B cell (primary cell): ENCODE measurements around the gene SNX19. TPM values are rescaled to one million over a fixed set of nuclear protein-coding genes. Genes with fewer than 3 reads are reported as not detected.

Source experiments
- ATAC-seq: fragments of 200-7000 bp; cut with Tn5 transposase; one replicate; pipeline ENCODE4 v1.10.0; 2021; ENCODE audit warnings: low read depth, mild to moderate bottlenecking, moderate number of reproducible peaks, moderate library complexity
- CTCF ChIA-PET: fragments of 350-600 bp; sonication (Branson Sonifier 250); formaldehyde crosslinking; loops from one replicate; lab custom pipeline; 2021; ENCODE audit warnings: antibody characterized with exemption, inconsistent platforms; lab: Charles Lee
- POLR2A ChIA-PET: fragments of 350-600 bp; sonication (Branson Sonifier 250); formaldehyde crosslinking; loops from one replicate; lab custom pipeline; 2021; ENCODE audit warnings: antibody characterized with exemption; lab: Charles Lee
- DNase-seq: peaks from one replicate; pipeline ENCODE4 v3.0.0; 2013
- H2AFZ ChIP-seq: 2 replicates; pipeline ENCODE4 v1.6.1; 2012; ENCODE audit warnings: mild to moderate bottlenecking, low read depth, low read length; ENCODE audit not compliant: insufficient read depth, poor library complexity, severe bottlenecking
- H3K27ac ChIP-seq, 2 donors: 1 replicate in 1 of 2; 2 replicates in 1 of 2; pipeline ENCODE4 v1.5.1; 2012 to 2013; ENCODE audit warnings: low read length in 2 of 2, mild to moderate bottlenecking in 2 of 2, moderate library complexity in 1 of 2
- H3K27me3 ChIP-seq, 4 experiments: fragments of 200-600 bp in 1 of 4; sonication (generic) in 1 of 4; replicated peaks in 1 of 4; 1 replicate in 2 of 4; 2 replicates in 2 of 4; pipeline versions ENCODE4 v1.6.1 to v1.7.0; 2013 to 2016; ENCODE audit warnings: low read length in 3 of 4, mild to moderate bottlenecking in 2 of 4, mixed read lengths in 1 of 4, moderate library complexity in 1 of 4; ENCODE audit not compliant: insufficient read depth in 4 of 4, control insufficient read depth in 3 of 4; ENCODE audit errors: control extremely low read depth in 1 of 4
- H3K36me3 ChIP-seq, 2 experiments: replicated peaks in 1 of 2; 1 replicate in 1 of 2; 2 replicates in 1 of 2; pipeline versions ENCODE4 v1.6.1 to v1.7.1; 2013; ENCODE audit warnings: low read length in 1 of 2; ENCODE audit not compliant: insufficient read depth in 2 of 2, control insufficient read depth in 1 of 2; ENCODE audit errors: control extremely low read depth in 1 of 2, extremely low read depth in 1 of 2
- H3K4me1 ChIP-seq, 2 donors: fragments of 200-600 bp in 1 of 2; sonication (generic) in 1 of 2; 1 replicate in 1 of 2; 2 replicates in 1 of 2; pipeline versions ENCODE4 v1.5.1 to v1.6.1; 2013 to 2017; ENCODE audit warnings: low read length in 2 of 2; ENCODE audit not compliant: control insufficient read depth in 2 of 2, insufficient read depth in 2 of 2
- H3K4me2 ChIP-seq: replicated peaks from 2 replicates; pipeline ENCODE3; 2012; ENCODE audit warnings: mild to moderate bottlenecking, low read depth, low read length; ENCODE audit not compliant: poor library complexity, severe bottlenecking
- H3K4me3 ChIP-seq, 5 experiments: fragments of 200-600 bp in 1 of 5; sonication (generic) in 1 of 5; 1 replicate in 3 of 5; 2 replicates in 2 of 5; pipeline versions ENCODE4 v1.5.1 to v1.7.0; 2011 to 2016; ENCODE audit warnings: low read length in 4 of 5, mild to moderate bottlenecking in 4 of 5, low read depth in 2 of 5, control low read depth in 1 of 5, moderate library complexity in 1 of 5; ENCODE audit not compliant: insufficient read depth in 1 of 5; ENCODE audit errors: control extremely low read depth in 1 of 5, extremely low read depth in 1 of 5
- H3K79me2 ChIP-seq: fragments of 200-600 bp; sonication (generic); one replicate; pipeline ENCODE4 v1.6.0; 2016; ENCODE audit warnings: low read length; ENCODE audit not compliant: control insufficient read depth, insufficient read depth
- H3K9ac ChIP-seq: fragments of 200-600 bp; sonication (generic); 2 replicates; pipeline ENCODE4 v1.6.1; 2017; ENCODE audit warnings: mild to moderate bottlenecking, low read length, moderate library complexity
- H3K9me3 ChIP-seq, 3 donors: one replicate each; pipeline versions ENCODE4 v1.6.1 to v1.7.1; 2013; ENCODE audit warnings: low read length in 2 of 3; ENCODE audit not compliant: control insufficient read depth in 2 of 3, insufficient read depth in 1 of 3; ENCODE audit errors: control extremely low read depth in 1 of 3
- H4K20me1 ChIP-seq: 2 replicates; pipeline ENCODE4 v1.6.0; 2012; ENCODE audit warnings: mild to moderate bottlenecking, low read length; ENCODE audit not compliant: insufficient read depth, control insufficient read depth, poor library complexity, severe bottlenecking
- H3K27ac Mint-ChIP-seq: one replicate; pipeline ENCODE4 v1.8.0; 2021; ENCODE audit warnings: mixed read lengths
- H3K27me3 Mint-ChIP-seq: one replicate; pipeline ENCODE4 v1.8.0; 2021; ENCODE audit warnings: mixed read lengths
- H3K4me1 Mint-ChIP-seq: one replicate; pipeline ENCODE4 v1.8.0; 2021; ENCODE audit warnings: mixed read lengths
- H3K4me3 Mint-ChIP-seq: one replicate; pipeline ENCODE4 v1.8.0; 2021; ENCODE audit warnings: mixed read lengths
- H3K9me3 Mint-ChIP-seq: one replicate; pipeline ENCODE4 v1.8.0; 2022; ENCODE audit warnings: mixed read lengths; ENCODE audit not compliant: insufficient read depth
- CTCF ChIP-seq: fragments of 200-600 bp; IDR thresholded peaks from one replicate; pipeline ENCODE4 v1.8.0; 2022; ENCODE audit warnings: antibody characterized with exemption, mild to moderate bottlenecking
- EZH2 ChIP-seq: IDR thresholded peaks from 2 replicates; pipeline ENCODE4 v1.6.1; 2012; ENCODE audit warnings: borderline replicate concordance, low read depth, mild to moderate bottlenecking, moderate library complexity, low read length; ENCODE audit not compliant: insufficient read depth, poor library complexity, severe bottlenecking
- WGBS: methylation state at CpG from one replicate; pipeline ENCODE4 v1.1.5; 2013; ENCODE audit warnings: missing lambda C conversion rate; ENCODE audit not compliant: insufficient coverage; 5-methylcytosine and 5-hydroxymethylcytosine counted together
- intact Hi-C: fragments of 100-400 bp; cut with micrococcal nuclease; formaldehyde crosslinking; loops from one replicate; pipeline ENCODE4 v1.10.0; 2022
- polyA plus RNA-seq: library from polyadenylated mRNA; depleted of rRNA; stranded (reverse); fragments of >200 nt; gene quantifications from 2 replicates; pipeline ENCODE4 v1.2.3, GENCODE V29; 2012
- total RNA-seq, 2 donors: library from RNA; stranded (reverse); fragments of 120-200 nt in 1 of 2; gene quantifications; 1 replicate in 1 of 2; 2 replicates in 1 of 2; pipeline versions ENCODE4 v1.2.3 to v1.2.4, GENCODE V29; 2013 to 2022

Gene SNX19
- total and polyA plus RNA-seq, 2 donors (not counting 1 experiment from before 2014, with no cell fraction given): 24.2 to 74.0 TPM

GRCh38 chr11:130861902-130862860 lies 54.1 kb downstream of the SNX19 start:
- H2AFZ ChIP-seq: no peak overlapping the region
- no peak overlapping the region for H3K27ac Mint-ChIP-seq
- no peak overlapping the region for H3K27ac ChIP-seq
- H3K9me3 Mint-ChIP-seq: no peaks in the 10 kb centered on the region
- no peaks in the 10 kb centered on the region for H3K36me3 ChIP-seq
- no peaks in the 10 kb centered on the region for H4K20me1 ChIP-seq
- H3K4me3 Mint-ChIP-seq: no peak overlapping the region
- peak; percentile 90 for DNase-seq
- ChIA-PET CTCF (interaction anchor here (0.6 to 7.3 kb wide), 30 partner anchors 9 to 656 kb away, joined by 3 to 112 read pairs (median 5); partner anchors contain the start of genes ADAMTS8 and SNX19), POLR2A (interaction anchor here (1.0 kb wide), 1 partner anchor 54 kb away, joined by 3 read pairs; the partner anchor contains the start of gene SNX19)
- no peaks in the 10 kb centered on the region for H3K79me2 ChIP-seq
- 27% methylated on average over 30 of the region's 30 CpGs for WGBS
- TF ChIP-seq EZH2 (no peak), CTCF (peak; percentile 100)
- H3K4me2 ChIP-seq: peak overlapping the region; percentile 27
- no peaks in the 10 kb centered on the region for H3K9me3 ChIP-seq
- no peak overlapping the region for H3K4me3 ChIP-seq
- no peak overlapping the region for H3K9ac ChIP-seq
- H3K27me3 ChIP-seq: no peaks in the 10 kb centered on the region
- H3K27me3 Mint-ChIP-seq: no peaks in the 10 kb centered on the region
- peak; percentile 90 for ATAC-seq
- H3K4me1 Mint-ChIP-seq: peaks cover 12% of the 10 kb centered on the region
- peaks cover 0 to 4% of the 10 kb centered on the region in 2 donors for H3K4me1 ChIP-seq
- intact Hi-C loops: loop anchor here (1.0 kb wide), 3 partner anchors 54 to 649 kb away; partner anchors contain the start of gene SNX19

GRCh38 chr11:130861283-130861682 lies 55.0 kb downstream of the SNX19 start:
- Mint-ChIP-seq H3K27ac (no peak overlapping the region), H3K4me3 (no peak overlapping the region), H3K9me3 (no peaks in the 10 kb centered on the region), H3K27me3 (no peaks in the 10 kb centered on the region), H3K4me1 (peaks cover 13% of the 10 kb centered on the region)
- Histone ChIP-seq H3K27ac (no peak overlapping the region), H3K4me2 (no peak overlapping the region), H3K4me1 (peaks cover 0 to 4% of the 10 kb centered on the region in 2 donors), H3K27me3 (no peaks in the 10 kb centered on the region), H3K79me2 (no peaks in the 10 kb centered on the region), H4K20me1 (no peaks in the 10 kb centered on the region), H2AFZ (no peak overlapping the region), H3K36me3 (no peaks in the 10 kb centered on the region), H3K9me3 (no peaks in the 10 kb centered on the region), H3K4me3 (no peak overlapping the region), H3K9ac (no peak overlapping the region)
- ATAC-seq: no peak
- DNase-seq: peak; percentile 12
- intact Hi-C loops: no loop called here
- POLR2A ChIA-PET: no interaction called here
- CTCF ChIA-PET: interaction anchor here (1.2 to 7.3 kb wide), 13 partner anchors 8 to 649 kb away, joined by 3 to 112 read pairs (median 9); partner anchors contain the start of gene ADAMTS8
- WGBS: 95% methylated on average over 14 of the region's 14 CpGs
- no peak for TF ChIP-seq CTCF
